HepG2 (cell line): Measurements from ENCODE around the gene INF2. TPM values are rescaled to one million over a fixed set of nuclear protein-coding genes. Genes with fewer than 3 reads are reported as not detected.

Source experiments
- ARID4A ChIP-seq: sonication (generic); formaldehyde crosslinking; IDR thresholded peaks from 2 replicates; pipeline ENCODE4 v1.5.0; 2020; ENCODE audit warnings: mild to moderate bottlenecking, missing genetic modification reagents, borderline replicate concordance
- ARNT ChIP-seq: fragments of 450-650 bp; IDR thresholded peaks from 2 replicates; pipeline ENCODE4 v1.6.1; 2017
- BCLAF1 ChIP-seq: fragments of 450-650 bp; IDR thresholded peaks from 2 replicates; pipeline ENCODE4 v1.6.1; 2017; ENCODE audit warnings: mild to moderate bottlenecking
- CHCHD3 ChIP-seq: sonication (generic); formaldehyde crosslinking; IDR thresholded peaks from 2 replicates; pipeline ENCODE4 v1.8.0; 2022; ENCODE audit warnings: mild to moderate bottlenecking, missing genetic modification reagents, moderate library complexity
- DMAP1 ChIP-seq: IDR thresholded peaks from 2 replicates; pipeline ENCODE4 v1.6.1; 2016
- EEA1 ChIP-seq: sonication (generic); formaldehyde crosslinking; IDR thresholded peaks from 2 replicates; pipeline ENCODE4 v1.5.1; 2020; ENCODE audit warnings: mild to moderate bottlenecking, missing genetic modification reagents, borderline replicate concordance
- EHMT2 ChIP-seq: fragments of 200-600 bp; sonication (generic); IDR thresholded peaks from 2 replicates; pipeline ENCODE4 v1.7.0; 2017; ENCODE audit warnings: antibody characterized with exemption, low read depth, low read length, borderline replicate concordance
- JUND ChIP-seq: sonication (generic); formaldehyde crosslinking; IDR thresholded peaks from 2 replicates; pipeline ENCODE4 v1.8.0; 2022; ENCODE audit warnings: mild to moderate bottlenecking, missing genetic modification reagents
- MTA3 ChIP-seq: sonication (generic); formaldehyde crosslinking; IDR thresholded peaks from 2 replicates; pipeline ENCODE4 v1.4.0; 2020; ENCODE audit warnings: missing genetic modification reagents
- NFYC ChIP-seq: IDR thresholded peaks from 2 replicates; pipeline ENCODE4 v1.6.1; 2016; ENCODE audit warnings: missing genetic modification reagents, missing compliant biosample characterization
- RNF219 ChIP-seq: sonication (generic); formaldehyde crosslinking; IDR thresholded peaks from 2 replicates; pipeline ENCODE4 v1.5.0; 2020; ENCODE audit warnings: mild to moderate bottlenecking, missing genetic modification reagents
- STAT5B ChIP-seq: sonication (generic); formaldehyde crosslinking; IDR thresholded peaks from 2 replicates; pipeline ENCODE4 v1.4.0; 2020; ENCODE audit warnings: missing genetic modification reagents
- TEF ChIP-seq: sonication (generic); formaldehyde crosslinking; IDR thresholded peaks from 2 replicates; pipeline ENCODE4 v1.5.0; 2020; ENCODE audit warnings: missing genetic modification reagents
- ZBTB14 ChIP-seq: sonication (generic); formaldehyde crosslinking; IDR thresholded peaks from 2 replicates; pipeline ENCODE4 v1.4.0; 2020; ENCODE audit warnings: missing genetic modification reagents
- ZNF350 ChIP-seq: sonication (generic); formaldehyde crosslinking; IDR thresholded peaks from 2 replicates; pipeline ENCODE4 v1.4.0; 2020; ENCODE audit warnings: mild to moderate bottlenecking, low read depth, missing genetic modification reagents, borderline replicate concordance
- ZNF558 ChIP-seq: sonication (generic); formaldehyde crosslinking; IDR thresholded peaks from 2 replicates; pipeline ENCODE4 v1.9.0; 2022; ENCODE audit warnings: mild to moderate bottlenecking, missing genetic modification reagents, borderline replicate concordance
- ZNF570 ChIP-seq: sonication (generic); formaldehyde crosslinking; IDR thresholded peaks from 2 replicates; pipeline ENCODE4 v1.4.0; 2020; ENCODE audit warnings: mild to moderate bottlenecking, missing genetic modification reagents, borderline replicate concordance
- ZNF672 ChIP-seq: sonication (generic); formaldehyde crosslinking; IDR thresholded peaks from 2 replicates; pipeline ENCODE4 v1.8.1; 2022; ENCODE audit warnings: missing genetic modification reagents
- polyA plus RNA-seq, 8 experiments: library from polyadenylated mRNA; depleted of rRNA in 3 of 8; stranded (reverse) in 7 of 8; unstranded in 1 of 8; fragments of >200 nt; fragmentation: Illumina TruSeq in 4 of 8; extraction: Trizol in 4 of 8; gene quantifications; 2 replicates each; pipeline versions ENCODE4 v1.2.1 to v1.2.3, GENCODE V29; 2011 to 2016; ENCODE audit warnings: low read depth in 4 of 8, missing spikeins in 1 of 8, mixed read lengths in 1 of 8; ENCODE audit not compliant: insufficient read depth in 1 of 8
- total RNA-seq, 5 experiments: library from RNA; depleted of rRNA; stranded (reverse); fragments of >200 nt; fragmentation: Illumina TruSeq; extraction: Trizol; gene quantifications; 2 replicates each; pipeline ENCODE4 v1.2.3, GENCODE V29; 2016; ENCODE audit warnings: low read depth in 1 of 5

INF2 gene
- total and polyA plus RNA-seq, 2 of the 13 experiments (the other 11 are each of a cell fraction or from before 2014, with no cell fraction given) = 16.4 to 26.4 TPM

- TF ChIP-seq BCLAF1 (no peak), EEA1 (peak; percentile 84; the same call in 1 of the 2 replicates), CHCHD3 (CRISPR knock-in tag) (no peak), ZNF350 (CRISPR knock-in tag) (0 out of 2 replicates have a peak, but pooled peaks have one; percentile 35), ZBTB14 (CRISPR knock-in tag) (no peak), NFYC (CRISPR knock-in tag) (no peak), EHMT2 (0 out of 2 replicates have a peak, but pooled peaks have one; percentile 30), ZNF672 (no peak), RNF219 (CRISPR knock-in tag) (no peak), TEF (CRISPR knock-in tag) (no peak), MTA3 (CRISPR knock-in tag) (no peak), JUND (CRISPR knock-in tag) (no peak; the same call in 1 of the 2 replicates), DMAP1 (CRISPR knock-in tag) (peak; percentile 81; the same call in 1 of the 2 replicates), ARID4A (CRISPR knock-in tag) (peak; percentile 19; the same call in 1 of the 2 replicates), ARNT (no peak), ZNF558 (CRISPR knock-in tag) (peak; percentile 68; the same call in 1 of the 2 replicates), STAT5B (no peak), ZNF570 (CRISPR knock-in tag) (no peak)
Observed at GRCh38 chr14:104665657-104666522, 23.5 kb upstream of the INF2 start (continued).
